ENCODE results near the gene STIM1. TPM values are rescaled to one million over a fixed set of nuclear protein-coding genes. Genes with fewer than 3 reads are reported as not detected.

Gene STIM1
- total and polyA plus RNA-seq, 10 of the 15 experiments (the other 5 are each of a cell fraction or from before 2014, with no cell fraction given) = 8.6 to 57.7 (median 29.3) TPM

GRCh38 chr11:4039011-4039410 lies 183.5 kb downstream of the STIM1 start (continued):
- TF ChIP-seq HSF1 (IDR thresholded peaks at IDR 0.05; ENCODE audit: low read depth, low read length) (no peak), CBX3 (IDR thresholded peaks at IDR 0.05; ENCODE audit: borderline replicate concordance, low read depth) (no peak), HCFC1 (IDR thresholded peaks at IDR 0.05; ENCODE audit: low read length) (no peak), BHLHE40 (IDR thresholded peaks at IDR 0.05; ENCODE audit: borderline replicate concordance in 1 of 2, low read depth in 2 of 2, low read length in 1 of 2) (no peak)

- Histone ChIP-seq H3K36me3 (ENCODE audit: control insufficient read depth in 2 of 2, insufficient read depth in 2 of 2, low read length in 1 of 2) (no peaks in the 10 kb centered on the region; a peak in 2 of 4 replicates), H2AFZ (ENCODE audit: control insufficient read depth, low read depth, low read length) (no peak overlapping the region), H3K9me3 (replicated peaks; ENCODE audit: control insufficient read depth, insufficient read depth, low read length) (peaks cover 4% of the 10 kb centered on the region), H3K4me1 (ENCODE audit: control insufficient read depth, insufficient read depth, low read length) (no peaks in the 10 kb centered on the region), H4K20me1 (ENCODE audit: control insufficient read depth, insufficient read depth) (no peaks in the 10 kb centered on the region), H3K27me3 (replicated peaks in 1 of 2; ENCODE audit: control insufficient read depth in 2 of 2, insufficient read depth in 2 of 2, low read length in 1 of 2) (no peaks in the 10 kb centered on the region), H3K9ac (ENCODE audit: control insufficient read depth, insufficient read depth, low read length) (no peak overlapping the region), H3K4me3 (no peak overlapping the region), H3K79me2 (ENCODE audit: control insufficient read depth, insufficient read depth, low read length) (peaks cover 2% of the 10 kb centered on the region; the same call in 1 of the 2 replicates), H3K27ac (ENCODE audit: control insufficient read depth, insufficient read depth) (no peak overlapping the region), H3K4me2 (ENCODE audit: control insufficient read depth, insufficient read depth) (no peak overlapping the region)
- in situ Hi-C loops (cut with MboI) = no loop called here
- DNase-seq (ENCODE audit: low read depth, low spot score) (no peak), FAIRE-seq (no peak), ATAC-seq (no peak)
- no TSS peak for BruUV-seq (replicated peaks)
- 100% methylated on average over 1 of the region's 1 CpG for WGBS (ENCODE audit: insufficient coverage, insufficient replicate concordance, low lambda C conversion rate, missing lambda C conversion rate)
- POLR2A ChIA-PET = no interaction called here
- SMC1A ChIA-PET (ENCODE audit: uncharacterized antibody, unreplicated experiment) = interaction anchor here (4.7 kb wide), 1 partner anchor 17 kb away, joined by 22 read pairs; no protein-coding TSS in a partner anchor
- TF ChIP-seq IRF5 (IDR thresholded peaks at IDR 0.05; ENCODE audit: borderline replicate concordance) = no peak
- no peak for TF ChIP-seq TBL1XR1 (IDR thresholded peaks at IDR 0.05; ENCODE audit: low read depth, low read length)
- no peak for TF ChIP-seq SREBF2 (IDR thresholded peaks at IDR 0.05; ENCODE audit: low read length)
- RAD21 ChIA-PET (ENCODE audit: unreplicated experiment) = no interaction called here
- intact Hi-C loops (cut with micrococcal nuclease; ENCODE audit: unreplicated experiment) = no loop called here
- CTCF ChIA-PET = interaction anchor here (3.1 kb wide), 1 partner anchor 186 kb away, joined by 13 read pairs; the partner anchor contains the start of gene STIM1
These were observed 185.0 kb downstream of the STIM1 start for GRCh38 chr11:4040461-4040860.

Data from GM12878 (cell line).